Smooth muscle cell (in vitro differentiated cells): ENCODE data around the gene GSTO2. TPM values are rescaled to one million over a fixed set of nuclear protein-coding genes. Genes with fewer than 3 reads are reported as not detected.

ENCODE experiments used
- DNase-seq: peaks from one replicate; lab custom pipeline; 2025; ENCODE audit not compliant: unreplicated experiment; lab: John Stamatoyannopoulos, UW
- H2AFZ ChIP-seq: fragments of 200-600 bp; sonication (generic); 2 replicates; pipeline ENCODE4 v1.6.0; 2016; ENCODE audit warnings: antibody characterized with exemption, low read depth, mild to moderate bottlenecking
- H3F3A ChIP-seq: fragments of 200-600 bp; sonication (generic); 2 replicates; pipeline ENCODE4 v1.6.0; 2017; ENCODE audit warnings: antibody characterized with exemption, low read depth
- H3K27ac ChIP-seq: fragments of 200-600 bp; sonication (generic); 2 replicates; pipeline ENCODE4 v1.5.1; 2016; ENCODE audit warnings: low read depth, mild to moderate bottlenecking
- H3K27me3 ChIP-seq: fragments of 200-600 bp; sonication (generic); 2 replicates; pipeline ENCODE4 v1.6.1; 2016; ENCODE audit warnings: low read depth, mild to moderate bottlenecking
- H3K36me3 ChIP-seq: fragments of 200-600 bp; sonication (generic); 2 replicates; pipeline ENCODE4 v1.5.1; 2016; ENCODE audit warnings: low read depth
- H3K4me1 ChIP-seq: fragments of 200-600 bp; sonication (generic); 2 replicates; pipeline ENCODE4 v1.5.1; 2016; ENCODE audit warnings: low read depth
- H3K4me2 ChIP-seq: fragments of 200-600 bp; sonication (generic); 2 replicates; pipeline ENCODE4 v1.6.0; 2016; ENCODE audit warnings: mild to moderate bottlenecking
- H3K4me3 ChIP-seq: fragments of 200-600 bp; sonication (generic); 2 replicates; pipeline ENCODE4 v1.5.1; 2016; ENCODE audit warnings: mild to moderate bottlenecking
- H3K79me2 ChIP-seq: fragments of 200-600 bp; sonication (generic); 2 replicates; pipeline ENCODE4 v1.6.0; 2016; ENCODE audit warnings: low read depth, mild to moderate bottlenecking
- H3K9ac ChIP-seq: fragments of 200-600 bp; sonication (generic); 2 replicates; pipeline ENCODE4 v1.6.0; 2016; ENCODE audit warnings: low read depth
- H3K9me3 ChIP-seq: fragments of 200-600 bp; sonication (generic); replicated peaks from 2 replicates; pipeline ENCODE4 v1.5.1; 2016; ENCODE audit warnings: low read depth
- H4K20me1 ChIP-seq: fragments of 200-600 bp; sonication (generic); 2 replicates; pipeline ENCODE4 v1.6.0; 2016; ENCODE audit warnings: low read depth
- CTCF ChIP-seq: fragments of 200-600 bp; sonication (generic); IDR thresholded peaks from 2 replicates; pipeline ENCODE4 v1.5.1; 2017; ENCODE audit warnings: borderline replicate concordance, mild to moderate bottlenecking, antibody characterized with exemption; ENCODE audit not compliant: insufficient read depth, poor library complexity, severe bottlenecking
- WGBS: methylation state at CpG from one replicate; pipeline ENCODE4 v1.1.7; 2016; ENCODE audit warnings: low lambda C conversion rate; 5-methylcytosine and 5-hydroxymethylcytosine counted together
- polyA plus RNA-seq: library from polyadenylated mRNA; unstranded; fragments of >200 nt; fragmentation: Nextera tagmentation; extraction: Ambion mirVana; gene quantifications from 2 replicates; pipeline ENCODE4 v1.2.1, GENCODE V29; 2016
- total RNA-seq: library from RNA; depleted of rRNA; stranded (reverse); fragments of >200 nt; gene quantifications from 2 replicates; pipeline ENCODE4 v1.2.3, GENCODE V29; 2014

GSTO2 gene
- total and polyA plus RNA-seq, 2 experiments from 2014 or later = 2.1 to 3.7 TPM

- TF ChIP-seq CTCF = no peak
- Histone ChIP-seq H2AFZ (no peak overlapping the region), H4K20me1 (no peaks in the 10 kb centered on the region), H3K79me2 (no peaks in the 10 kb centered on the region), H3K4me1 (peaks cover 9% of the 10 kb centered on the region), H3K9me3 (no peaks in the 10 kb centered on the region), H3K4me2 (no peak overlapping the region), H3K4me3 (no peak overlapping the region), H3K27me3 (no peaks in the 10 kb centered on the region), H3F3A (no peaks in the 10 kb centered on the region), H3K27ac (no peak overlapping the region), H3K9ac (no peak overlapping the region), H3K36me3 (no peaks in the 10 kb centered on the region)
- no peak for DNase-seq
- WGBS = 100% methylated on average over 1 of the region's 1 CpG
These were observed 35.2 kb upstream of the GSTO2 start for GRCh38 chr10:104233817-104234216.

- no peak for TF ChIP-seq CTCF
- H3K9me3 ChIP-seq = no peaks in the 10 kb centered on the region
- H3F3A ChIP-seq = no peaks in the 10 kb centered on the region
- 74% methylated on average over 1 of the region's 1 CpG for WGBS
- peaks cover 9% of the 10 kb centered on the region for H3K4me1 ChIP-seq
- no peak overlapping the region for H2AFZ ChIP-seq
- H3K36me3 ChIP-seq = no peaks in the 10 kb centered on the region
- no peak overlapping the region for H3K9ac ChIP-seq
- no peak overlapping the region for H3K4me2 ChIP-seq
- DNase-seq = no peak
- H4K20me1 ChIP-seq = no peaks in the 10 kb centered on the region
- H3K4me3 ChIP-seq = no peak overlapping the region
- no peaks in the 10 kb centered on the region for H3K79me2 ChIP-seq
- no peak overlapping the region for H3K27ac ChIP-seq
- no peaks in the 10 kb centered on the region for H3K27me3 ChIP-seq
These were observed 34.0 kb upstream of the GSTO2 start for GRCh38 chr10:104234934-104235333.

- Histone ChIP-seq H3K36me3 (no peaks in the 10 kb centered on the region), H3K27me3 (no peaks in the 10 kb centered on the region), H3K9me3 (no peaks in the 10 kb centered on the region), H3K4me2 (no peak overlapping the region), H3K79me2 (no peaks in the 10 kb centered on the region), H2AFZ (no peak overlapping the region), H3K4me1 (peaks cover 9% of the 10 kb centered on the region), H4K20me1 (no peaks in the 10 kb centered on the region), H3F3A (no peaks in the 10 kb centered on the region), H3K27ac (no peak overlapping the region), H3K4me3 (no peak overlapping the region), H3K9ac (no peak overlapping the region)
- DNase-seq = no peak
- no peak for TF ChIP-seq CTCF
- WGBS = 76% methylated on average over 3 of the region's 3 CpGs
These were observed 33.2 kb upstream of the GSTO2 start for GRCh38 chr10:104235801-104236200.

GRCh38 chr10:104240078-104240477 is 28.9 kb upstream of the GSTO2 start:
- no peak overlapping the region for H3K27ac ChIP-seq
- H3K4me3 ChIP-seq = no peak overlapping the region
- H3K9ac ChIP-seq = no peak overlapping the region
- H3K4me2 ChIP-seq = no peak overlapping the region
- no peaks in the 10 kb centered on the region for H3K27me3 ChIP-seq
- H3K4me1 ChIP-seq = no peaks in the 10 kb centered on the region
- TF ChIP-seq CTCF = no peak
- no peaks in the 10 kb centered on the region for H3K9me3 ChIP-seq
- no peaks in the 10 kb centered on the region for H4K20me1 ChIP-seq
- WGBS = 97% methylated on average over 2 of the region's 2 CpGs
- H2AFZ ChIP-seq = no peak overlapping the region
- H3F3A ChIP-seq = no peaks in the 10 kb centered on the region
- no peaks in the 10 kb centered on the region for H3K79me2 ChIP-seq
- H3K36me3 ChIP-seq = no peaks in the 10 kb centered on the region
- no peak for DNase-seq
